T-helper 9 cell (primary cell): ENCODE measurements around the gene ADGRG1.
"Not testable (repeated sequence)": the region's sequence is repeated elsewhere in the genome, so short reads cannot be mapped to it uniquely, and the experiment has no call there.

ENCODE experiments used
- DNase-seq: peaks from one replicate; pipeline ENCODE4 v3.0.0-alpha.2; 2020

The ADGRG1 gene

DNA sequence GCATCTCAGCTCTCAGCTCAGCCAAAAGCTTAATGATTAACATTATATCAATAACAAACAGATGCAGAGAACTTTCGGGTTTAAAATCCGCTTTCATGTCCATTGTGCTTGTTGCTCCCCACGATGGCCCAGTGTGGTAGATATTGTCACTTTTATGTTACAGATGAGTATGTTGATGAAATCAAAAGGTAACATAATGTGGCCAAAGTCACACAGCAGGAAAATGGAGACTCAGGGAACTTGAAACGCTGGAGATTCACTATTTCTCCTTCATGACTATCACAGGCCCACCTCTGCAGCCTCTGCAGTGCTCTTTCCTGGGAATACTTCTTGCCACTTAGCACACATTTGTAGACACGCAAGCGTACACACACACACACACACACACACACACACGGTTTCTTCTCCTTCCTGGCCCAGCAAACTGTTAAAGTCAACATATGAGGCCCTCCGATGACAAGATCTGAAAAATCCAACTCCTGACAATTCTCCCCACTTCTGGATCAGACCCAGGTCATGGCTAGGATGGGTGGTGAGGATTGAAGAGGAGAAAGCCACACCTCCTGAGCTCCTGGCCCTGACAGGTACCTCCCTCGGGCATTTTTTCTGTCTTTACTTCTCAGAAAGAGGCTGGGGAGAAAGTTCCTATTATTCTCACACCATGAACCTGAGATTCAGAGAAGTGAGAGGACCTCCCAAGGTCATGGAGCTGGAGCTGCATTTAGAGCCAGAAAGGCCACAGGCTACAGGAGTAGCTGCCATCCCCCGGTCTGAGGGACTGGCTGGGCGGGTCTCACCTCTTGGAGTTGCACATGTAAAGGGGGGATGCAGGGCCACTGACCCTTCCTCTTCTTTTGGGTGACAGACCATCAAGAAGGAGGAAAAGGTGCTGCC, 75.8 kb downstream of the ADGRG1 start:
- no peak for DNase-seq

- no peak for DNase-seq
These were observed 76.7 kb downstream of the ADGRG1 start for GRCh38 chr16:57704905-57705852.

DNA sequence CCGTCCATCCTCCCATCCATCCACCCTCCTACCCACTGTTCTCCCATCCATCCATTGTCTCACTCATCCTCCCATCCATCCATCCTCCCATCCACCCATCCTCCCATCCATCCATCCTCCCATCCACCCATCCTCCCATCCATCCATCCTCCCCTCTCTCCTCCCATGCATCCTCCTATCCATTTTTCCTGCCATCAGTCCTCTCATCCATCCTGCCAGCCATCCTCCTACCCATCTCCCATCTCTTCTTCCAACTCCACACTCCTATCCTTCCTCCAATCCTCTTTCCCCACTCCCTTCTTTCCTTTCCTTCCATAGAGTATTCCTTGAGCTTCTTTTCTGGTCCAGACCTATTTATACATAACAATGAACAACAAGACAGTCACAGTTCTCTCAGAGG, 78.3 kb downstream of the ADGRG1 start:
- no peak for DNase-seq

- no peak for DNase-seq
These were observed 78.9 kb downstream of the ADGRG1 start for GRCh38 chr16:57707331-57707730.

DNA sequence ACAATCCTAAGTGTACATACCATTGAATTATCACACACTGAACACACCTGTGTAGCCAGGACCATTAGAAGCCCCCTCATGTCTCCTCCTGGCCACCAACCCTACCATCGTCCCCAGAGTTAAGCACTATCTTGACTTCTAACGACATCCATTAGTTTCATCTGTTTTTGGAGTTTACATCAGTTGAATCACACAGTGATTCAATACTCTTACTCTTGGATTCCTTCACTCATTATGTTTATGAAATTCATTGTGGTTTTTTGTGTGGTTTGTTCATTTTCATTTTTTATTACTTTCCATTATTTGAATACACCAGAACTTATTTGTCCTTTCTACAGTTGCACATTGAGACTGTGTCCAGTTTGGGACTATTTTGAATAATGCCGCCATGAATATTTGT, 79.7 kb downstream of the ADGRG1 start:
- no peak for DNase-seq

- no peak for DNase-seq
These were observed 81.2 kb downstream of the ADGRG1 start for GRCh38 chr16:57709663-57710062.

DNA sequence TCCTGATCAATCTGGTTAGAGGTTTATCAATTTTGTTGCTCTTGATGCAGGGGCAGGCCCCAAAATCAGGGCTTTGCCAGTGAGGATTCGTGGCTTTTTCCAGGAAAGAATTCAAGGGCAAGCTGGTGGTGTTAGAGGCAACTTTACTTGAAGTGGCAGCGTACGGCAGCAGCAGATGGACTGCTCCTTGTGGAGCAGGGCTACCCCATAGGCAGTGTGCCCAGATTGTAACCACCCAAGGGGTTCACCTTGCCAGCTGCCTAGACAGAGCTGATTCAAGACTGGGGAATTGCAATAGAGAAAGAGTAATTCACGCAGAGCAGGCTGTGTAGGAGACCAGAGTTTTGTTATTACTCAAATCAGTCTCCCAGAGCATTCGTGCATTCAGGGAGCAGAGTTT, 82.9 kb downstream of the ADGRG1 start:
- no peak for DNase-seq

GRCh38 chr16:57711993-57712392, 83.6 kb downstream of the ADGRG1 start:
- no peak for DNase-seq

DNA sequence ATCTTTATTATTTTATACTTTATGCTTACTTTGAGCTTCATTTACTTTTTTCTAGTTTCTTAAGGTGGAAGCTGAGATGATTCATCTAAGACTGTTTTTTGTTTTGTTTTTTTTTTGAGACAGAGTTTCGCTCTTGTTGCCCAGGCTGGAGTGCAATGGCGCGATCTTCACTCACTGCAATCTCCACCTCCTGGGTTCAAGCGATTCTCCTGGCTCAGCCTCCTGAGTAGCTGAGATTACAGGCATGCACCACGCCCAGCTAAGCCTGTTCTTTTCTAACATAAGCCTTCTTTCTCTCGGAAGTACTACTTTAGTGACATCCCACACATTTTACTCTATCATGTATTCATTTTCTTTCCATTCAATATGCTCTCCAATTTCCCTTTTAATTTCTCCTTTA, 84.1 kb downstream of the ADGRG1 start:
- not testable (repeated sequence) for DNase-seq

DNA sequence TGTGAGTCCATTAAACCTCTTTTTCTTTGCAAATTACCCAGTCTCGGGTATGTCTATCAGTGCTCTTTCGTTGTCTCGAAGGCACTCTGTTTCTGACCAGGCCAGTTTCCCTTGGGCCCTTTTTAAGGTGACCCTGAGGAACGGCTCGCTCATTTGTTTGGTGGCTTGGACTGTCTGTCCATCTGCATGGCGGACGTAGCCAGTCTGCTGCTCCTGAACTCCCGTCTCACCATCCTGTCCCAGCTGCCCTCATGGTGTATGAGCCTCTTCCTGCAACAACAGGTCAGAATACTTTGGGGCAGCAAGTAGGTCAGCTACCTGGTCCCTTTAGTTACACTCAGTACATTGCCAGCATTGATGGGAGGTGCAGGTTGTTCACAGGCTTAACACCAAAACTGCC, 85.2 kb downstream of the ADGRG1 start:
- no peak for DNase-seq

GRCh38 chr16:57714047-57714446, 85.6 kb downstream of the ADGRG1 start:
- no peak for DNase-seq
